ENCODE data around the gene KCNQ4. TPM values are rescaled to one million over a fixed set of nuclear protein-coding genes. Genes with fewer than 3 reads are reported as not detected.

The KCNQ4 gene
- total RNA-seq, 1 experiment from 2014 or later, result 0.81 TPM

- no peak for DNase-seq
- Histone ChIP-seq H3K79me2 (ENCODE audit: low read depth) (peaks cover 33% of the 10 kb centered on the region), H3K4me2 (no peak overlapping the region), H4K20me1 (ENCODE audit: insufficient read depth) (peaks cover 10% of the 10 kb centered on the region), H3F3A (ENCODE audit: insufficient read depth, low read depth) (peaks cover 8% of the 10 kb centered on the region; the same call in 1 of the 2 replicates), H3K36me3 (ENCODE audit: low read depth) (peaks cover 14% of the 10 kb centered on the region; the same call in 1 of the 2 replicates), H3K9me2 (ENCODE audit: insufficient read depth) (no peaks in the 10 kb centered on the region), H3K27me3 (ENCODE audit: insufficient read depth, low read depth) (no peaks in the 10 kb centered on the region), H2AFZ (no peak overlapping the region), H3K27ac (no peak overlapping the region), H3K4me1 (replicated peaks; ENCODE audit: insufficient read depth) (no peaks in the 10 kb centered on the region), H3K4me3 (no peak overlapping the region), H3K9me3 (ENCODE audit: insufficient read depth, low read depth) (no peaks in the 10 kb centered on the region)
- intact Hi-C loops (cut with micrococcal nuclease; ENCODE audit: unreplicated experiment), result no loop called here
- no TSS peak for BruUV-seq (replicated peaks)
- CTCF ChIA-PET, result no interaction called here
- no peak for TF ChIP-seq EZH2 (IDR thresholded peaks at IDR 0.05; ENCODE audit: low read depth)
- TF ChIP-seq, protein P1, sequence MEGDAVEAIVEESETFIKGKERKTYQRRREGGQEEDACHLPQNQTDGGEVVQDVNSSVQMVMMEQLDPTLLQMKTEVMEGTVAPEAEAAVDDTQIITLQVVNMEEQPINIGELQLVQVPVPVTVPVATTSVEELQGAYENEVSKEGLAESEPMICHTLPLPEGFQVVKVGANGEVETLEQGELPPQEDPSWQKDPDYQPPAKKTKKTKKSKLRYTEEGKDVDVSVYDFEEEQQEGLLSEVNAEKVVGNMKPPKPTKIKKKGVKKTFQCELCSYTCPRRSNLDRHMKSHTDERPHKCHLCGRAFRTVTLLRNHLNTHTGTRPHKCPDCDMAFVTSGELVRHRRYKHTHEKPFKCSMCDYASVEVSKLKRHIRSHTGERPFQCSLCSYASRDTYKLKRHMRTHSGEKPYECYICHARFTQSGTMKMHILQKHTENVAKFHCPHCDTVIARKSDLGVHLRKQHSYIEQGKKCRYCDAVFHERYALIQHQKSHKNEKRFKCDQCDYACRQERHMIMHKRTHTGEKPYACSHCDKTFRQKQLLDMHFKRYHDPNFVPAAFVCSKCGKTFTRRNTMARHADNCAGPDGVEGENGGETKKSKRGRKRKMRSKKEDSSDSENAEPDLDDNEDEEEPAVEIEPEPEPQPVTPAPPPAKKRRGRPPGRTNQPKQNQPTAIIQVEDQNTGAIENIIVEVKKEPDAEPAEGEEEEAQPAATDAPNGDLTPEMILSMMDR (conservative IDR thresholded peaks at IDR 0.05), result no peak
- POLR2A ChIA-PET (ENCODE audit: unreplicated experiment), result interaction anchor here (0.6 to 0.7 kb wide), 2 partner anchors 47 to 356 kb away, joined by 4 to 6 read pairs; partner anchors contain the start of gene NFYC
These were observed 44.8 kb upstream of the KCNQ4 start for GRCh38 chr1:40738831-40739230.

GRCh38 chr1:40739455-40740008, 44.1 kb upstream of the KCNQ4 start:
- TF ChIP-seq, protein P1 (conservative IDR thresholded peaks at IDR 0.05), result no peak
- TF ChIP-seq EZH2 (IDR thresholded peaks at IDR 0.05; ENCODE audit: low read depth), result no peak
- POLR2A ChIA-PET (ENCODE audit: unreplicated experiment), result interaction anchor here (0.7 kb wide), 1 partner anchor 357 kb away, joined by 6 read pairs; no protein-coding TSS in a partner anchor
- no peaks in the 10 kb centered on the region for H3K4me1 ChIP-seq (replicated peaks; ENCODE audit: insufficient read depth)
- peaks cover 14% of the 10 kb centered on the region; the same call in 1 of the 2 replicates for H3K36me3 ChIP-seq (ENCODE audit: low read depth)
- peaks cover 8% of the 10 kb centered on the region; the same call in 1 of the 2 replicates for H3F3A ChIP-seq (ENCODE audit: insufficient read depth, low read depth)
- H4K20me1 ChIP-seq (ENCODE audit: insufficient read depth), result peaks cover 10% of the 10 kb centered on the region
- CTCF ChIA-PET, result no interaction called here
- no peak for DNase-seq
- H3K9me3 ChIP-seq (ENCODE audit: insufficient read depth, low read depth), result no peaks in the 10 kb centered on the region
- H2AFZ ChIP-seq, result no peak overlapping the region
- H3K27ac ChIP-seq, result no peak overlapping the region
- no peak overlapping the region for H3K4me3 ChIP-seq
- no peaks in the 10 kb centered on the region for H3K27me3 ChIP-seq (ENCODE audit: insufficient read depth, low read depth)
- H3K4me2 ChIP-seq, result no peak overlapping the region
- H3K79me2 ChIP-seq (ENCODE audit: low read depth), result peaks cover 29% of the 10 kb centered on the region
- BruUV-seq (replicated peaks), result TSS peak; percentile 8
- no peaks in the 10 kb centered on the region for H3K9me2 ChIP-seq (ENCODE audit: insufficient read depth)
- intact Hi-C loops (cut with micrococcal nuclease; ENCODE audit: unreplicated experiment), result no loop called here

DNA sequence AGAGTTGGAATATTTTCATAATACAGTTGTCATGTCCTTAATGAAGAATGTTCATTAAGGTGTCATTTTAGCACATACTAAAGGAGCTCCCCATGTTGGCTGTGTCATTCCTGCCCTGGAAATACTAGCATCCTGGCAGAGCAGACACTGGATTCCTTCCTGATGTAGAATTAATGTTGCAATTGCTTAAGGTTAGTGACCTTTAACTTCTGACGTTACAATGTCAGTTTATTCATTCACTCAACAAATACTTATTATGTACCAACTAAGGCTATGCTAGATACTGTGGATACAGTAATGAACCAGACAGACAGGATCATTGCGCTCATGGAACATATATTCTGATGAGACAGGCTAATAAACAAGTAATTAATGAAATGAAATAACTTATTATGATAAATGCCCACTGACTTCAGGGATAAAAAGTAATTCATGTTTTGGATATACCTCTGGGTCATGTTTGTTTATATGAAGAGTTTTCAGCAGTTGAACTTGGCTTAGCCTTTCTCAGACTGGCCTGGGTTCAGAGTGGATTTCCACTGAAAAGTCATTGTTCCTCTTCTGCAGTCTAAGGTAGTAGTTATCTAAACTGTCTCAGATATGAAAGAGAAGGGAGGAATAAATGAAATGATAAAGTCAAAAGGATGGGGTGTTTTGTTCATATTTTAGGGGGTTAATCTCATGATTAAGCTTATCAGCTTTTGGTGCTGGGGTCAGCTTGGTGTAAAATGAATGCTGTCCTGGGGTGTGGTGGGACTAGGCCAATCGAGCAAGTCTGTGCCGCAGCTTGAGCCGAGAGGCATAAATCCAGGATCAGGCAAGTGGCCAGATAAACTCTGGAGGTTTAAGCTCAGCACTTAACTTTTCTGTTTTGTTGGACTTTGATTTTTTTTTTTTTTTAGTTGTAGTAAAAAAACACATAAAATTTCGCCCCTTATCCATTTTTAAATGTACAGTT, 43.3 kb upstream of the KCNQ4 start:
- Histone ChIP-seq H3K27ac (no peak overlapping the region), H2AFZ (no peak overlapping the region), H3K9me3 (ENCODE audit: insufficient read depth, low read depth) (no peaks in the 10 kb centered on the region), H3K27me3 (ENCODE audit: insufficient read depth, low read depth) (no peaks in the 10 kb centered on the region), H3F3A (ENCODE audit: insufficient read depth, low read depth) (peaks cover 1% of the 10 kb centered on the region; the same call in 1 of the 2 replicates), H3K9me2 (ENCODE audit: insufficient read depth) (no peaks in the 10 kb centered on the region), H3K4me3 (no peak overlapping the region), H3K4me1 (replicated peaks; ENCODE audit: insufficient read depth) (no peaks in the 10 kb centered on the region), H3K79me2 (ENCODE audit: low read depth) (peaks cover 23% of the 10 kb centered on the region), H4K20me1 (ENCODE audit: insufficient read depth) (peaks cover 10% of the 10 kb centered on the region), H3K4me2 (no peak overlapping the region), H3K36me3 (ENCODE audit: low read depth) (peaks cover 14% of the 10 kb centered on the region; the same call in 1 of the 2 replicates)
- intact Hi-C loops (cut with micrococcal nuclease; ENCODE audit: unreplicated experiment), result no loop called here
- no peak for TF ChIP-seq EZH2 (IDR thresholded peaks at IDR 0.05; ENCODE audit: low read depth)
- TF ChIP-seq, protein P1 (conservative IDR thresholded peaks at IDR 0.05), result no peak
- ChIA-PET POLR2A (ENCODE audit: unreplicated experiment) (interaction anchor here (1.0 kb wide), 1 partner anchor 262 kb away, joined by 3 read pairs; no protein-coding TSS in a partner anchor), CTCF (interaction anchor here (0.7 kb wide), 1 partner anchor 208 kb away, joined by 3 read pairs; no protein-coding TSS in a partner anchor)
- no TSS peak for BruUV-seq (replicated peaks)
- no peak for DNase-seq

Data from PC-9 (cell line).